ENCODE results near the gene HMCN1.

DNA sequence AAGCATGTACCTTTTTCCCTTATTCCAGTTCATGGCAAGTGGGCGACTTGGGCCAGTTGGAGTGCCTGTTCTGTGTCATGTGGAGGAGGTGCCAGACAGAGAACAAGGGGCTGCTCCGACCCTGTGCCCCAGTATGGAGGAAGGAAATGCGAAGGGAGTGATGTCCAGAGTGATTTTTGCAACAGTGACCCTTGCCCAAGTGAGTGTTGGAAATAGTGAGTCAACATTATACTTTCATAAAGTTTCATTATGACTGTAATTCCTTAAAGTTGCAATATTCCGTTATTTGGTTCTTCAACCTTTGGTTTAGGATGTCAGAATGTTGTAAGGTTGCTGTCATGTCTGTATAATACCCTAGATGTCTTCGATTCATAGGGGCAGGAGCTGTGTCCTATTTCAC, 410.3 kb downstream of the HMCN1 start:
- TF ChIP-seq CTCF (conservative IDR thresholded peaks at IDR 0.05 in 1 of 2, IDR thresholded peaks at IDR 0.05 in 1 of 2; ENCODE audit: extremely low read depth in 1 of 2, insufficient read depth in 1 of 2, low read depth in 1 of 2, low read length in 2 of 2) (no peak), EZH2 (IDR thresholded peaks at IDR 0.05; ENCODE audit: borderline replicate concordance, low read length) (no peak)

Data from mammary epithelial cell (primary cell).